CD4-positive, alpha-beta T cell (primary cell): ENCODE measurements around the gene SYNCRIP. TPM values are rescaled to one million over a fixed set of nuclear protein-coding genes. Genes with fewer than 3 reads are reported as not detected.

ENCODE experiments used
- ATAC-seq: fragments of 200-7000 bp; cut with Tn5 transposase; one replicate; pipeline ENCODE4 v1.10.0; 2022; ENCODE audit warnings: mild to moderate bottlenecking; ENCODE audit not compliant: poor library complexity
- CTCF ChIA-PET: fragments of 350-600 bp; sonication (Branson Sonifier 250); formaldehyde crosslinking; loops from one replicate; lab custom pipeline; 2021; ENCODE audit warnings: antibody characterized with exemption, inconsistent platforms; lab: Charles Lee
- POLR2A ChIA-PET: fragments of 350-600 bp; sonication (Branson Sonifier 250); formaldehyde crosslinking; loops from one replicate; lab custom pipeline; 2021; ENCODE audit warnings: antibody characterized with exemption, inconsistent platforms; lab: Charles Lee
- DNase-seq, 14 experiments: peaks; one replicate each; pipeline ENCODE4 v3.0.0-alpha.2; 2013 to 2020; ENCODE audit warnings: mixed read lengths in 2 of 14
- H3K27ac ChIP-seq, 2 donors: one replicate each; pipeline versions ENCODE4 v1.5.1 to v1.7.0; 2013; ENCODE audit warnings: low read length in 2 of 2, low read depth in 1 of 2, mild to moderate bottlenecking in 1 of 2
- H3K27me3 ChIP-seq, 2 experiments: 1 replicate in 1 of 2; 2 replicates in 1 of 2; pipeline versions ENCODE4 v1.6.1 to v1.7.0; 2013; ENCODE audit warnings: low read length in 2 of 2, control low read depth in 1 of 2, mild to moderate bottlenecking in 1 of 2, moderate library complexity in 1 of 2; ENCODE audit not compliant: insufficient read depth in 2 of 2, control insufficient read depth in 1 of 2
- H3K36me3 ChIP-seq: one replicate; pipeline ENCODE4 v1.6.1; 2013; ENCODE audit warnings: low read length, control low read depth; ENCODE audit not compliant: insufficient read depth
- H3K4me1 ChIP-seq: one replicate; pipeline ENCODE4 v1.6.1; 2013; ENCODE audit warnings: low read length, control low read depth; ENCODE audit not compliant: insufficient read depth
- H3K4me3 ChIP-seq: one replicate; pipeline ENCODE4 v1.5.1; 2013; ENCODE audit warnings: mild to moderate bottlenecking, low read length, moderate library complexity
- H3K9me3 ChIP-seq, 2 experiments: 1 replicate in 1 of 2; 2 replicates in 1 of 2; pipeline versions ENCODE4 v1.6.1 to v1.7.0; 2013; ENCODE audit warnings: low read length in 2 of 2, mild to moderate bottlenecking in 2 of 2, control low read depth in 1 of 2, moderate library complexity in 1 of 2; ENCODE audit not compliant: control insufficient read depth in 1 of 2, insufficient read depth in 1 of 2
- H3K27ac Mint-ChIP-seq: one replicate; pipeline ENCODE4 v1.8.0; 2020; ENCODE audit warnings: mixed read lengths
- H3K27me3 Mint-ChIP-seq: one replicate; pipeline ENCODE4 v1.8.0; 2021; ENCODE audit warnings: mixed read lengths
- H3K36me3 Mint-ChIP-seq: one replicate; pipeline ENCODE4 v1.8.0; 2021; ENCODE audit warnings: low read depth, mixed read lengths
- H3K4me1 Mint-ChIP-seq: one replicate; pipeline ENCODE4 v1.8.0; 2021; ENCODE audit warnings: low read depth, mixed read lengths
- H3K4me3 Mint-ChIP-seq: one replicate; pipeline ENCODE4 v1.8.0; 2020; ENCODE audit warnings: mild to moderate bottlenecking, mixed read lengths
- H3K9me3 Mint-ChIP-seq: one replicate; pipeline ENCODE4 v1.8.0; 2020; ENCODE audit warnings: mixed read lengths
- intact Hi-C, 2 experiments: fragments of 100-400 bp; cut with DNase I in 1 of 2; cut with micrococcal nuclease in 1 of 2; formaldehyde crosslinking; loops; one replicate each; pipeline versions ENCODE4 v1.15.1 to v1.9.0; 2023 to 2025; cut with DNase I, micrococcal nuclease
- total RNA-seq, 174 experiments: library from RNA in 2 of 174; stranded (reverse) in 2 of 174; gene quantifications; one replicate each; pipeline ENCODE4 v1.2.3 and lab custom pipeline; 2021 to 2026
- TF ChIP-seq, protein P1 (sequence below): fragments of 200-600 bp; IDR thresholded peaks from one replicate; pipeline ENCODE4 v1.8.0; 2022; ENCODE audit warnings: antibody characterized with exemption, mild to moderate bottlenecking

SYNCRIP gene
- total RNA-seq, 2 experiments from 2014 or later: 53.2 to 58.3 TPM

DNA sequence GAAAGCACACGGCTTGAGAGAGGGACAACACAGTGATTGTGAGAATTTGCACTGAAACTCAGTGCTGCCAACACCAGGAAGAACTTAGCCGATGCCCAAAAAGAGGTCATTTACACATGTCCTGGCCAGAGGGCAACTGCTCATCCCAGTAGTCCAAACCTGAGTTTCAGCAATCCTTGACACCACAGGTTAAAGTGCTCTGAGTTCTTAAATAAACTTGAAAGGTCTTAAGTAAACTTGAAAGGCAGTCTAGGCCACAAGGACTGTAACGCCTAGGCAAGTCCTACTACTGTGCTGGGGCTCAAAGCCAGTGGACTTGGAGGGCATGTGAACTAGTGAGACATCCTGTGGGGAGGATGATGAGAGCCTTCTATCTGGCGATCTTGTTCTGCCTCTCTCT is 63.1 kb downstream of the SYNCRIP start:
- TF ChIP-seq, protein P1, sequence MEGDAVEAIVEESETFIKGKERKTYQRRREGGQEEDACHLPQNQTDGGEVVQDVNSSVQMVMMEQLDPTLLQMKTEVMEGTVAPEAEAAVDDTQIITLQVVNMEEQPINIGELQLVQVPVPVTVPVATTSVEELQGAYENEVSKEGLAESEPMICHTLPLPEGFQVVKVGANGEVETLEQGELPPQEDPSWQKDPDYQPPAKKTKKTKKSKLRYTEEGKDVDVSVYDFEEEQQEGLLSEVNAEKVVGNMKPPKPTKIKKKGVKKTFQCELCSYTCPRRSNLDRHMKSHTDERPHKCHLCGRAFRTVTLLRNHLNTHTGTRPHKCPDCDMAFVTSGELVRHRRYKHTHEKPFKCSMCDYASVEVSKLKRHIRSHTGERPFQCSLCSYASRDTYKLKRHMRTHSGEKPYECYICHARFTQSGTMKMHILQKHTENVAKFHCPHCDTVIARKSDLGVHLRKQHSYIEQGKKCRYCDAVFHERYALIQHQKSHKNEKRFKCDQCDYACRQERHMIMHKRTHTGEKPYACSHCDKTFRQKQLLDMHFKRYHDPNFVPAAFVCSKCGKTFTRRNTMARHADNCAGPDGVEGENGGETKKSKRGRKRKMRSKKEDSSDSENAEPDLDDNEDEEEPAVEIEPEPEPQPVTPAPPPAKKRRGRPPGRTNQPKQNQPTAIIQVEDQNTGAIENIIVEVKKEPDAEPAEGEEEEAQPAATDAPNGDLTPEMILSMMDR: no peak
- ATAC-seq (no peak), DNase-seq (no peak)
- POLR2A ChIA-PET: interaction anchor here (1.0 kb wide), 1 partner anchor 14 kb away, joined by 3 read pairs; the partner anchor contains the start of gene SNX14
- Histone ChIP-seq H3K27ac (no peak overlapping the region), H3K27me3 (no peaks in the 10 kb centered on the region), H3K36me3 (peaks cover 14% of the 10 kb centered on the region), H3K4me3 (no peak overlapping the region), H3K4me1 (peaks cover 11% of the 10 kb centered on the region), H3K9me3 (no peaks in the 10 kb centered on the region)
- intact Hi-C loops: loop anchor here in 1 of 2 experiments (5.0 kb wide), 1 partner anchor 37 kb away; no protein-coding TSS in a partner anchor
- Mint-ChIP-seq H3K27ac (no peak overlapping the region), H3K4me1 (peaks cover 59% of the 10 kb centered on the region), H3K36me3 (no peaks in the 10 kb centered on the region), H3K4me3 (no peak overlapping the region), H3K27me3 (no peaks in the 10 kb centered on the region), H3K9me3 (peaks cover 12% of the 10 kb centered on the region)
- CTCF ChIA-PET: no interaction called here

DNA sequence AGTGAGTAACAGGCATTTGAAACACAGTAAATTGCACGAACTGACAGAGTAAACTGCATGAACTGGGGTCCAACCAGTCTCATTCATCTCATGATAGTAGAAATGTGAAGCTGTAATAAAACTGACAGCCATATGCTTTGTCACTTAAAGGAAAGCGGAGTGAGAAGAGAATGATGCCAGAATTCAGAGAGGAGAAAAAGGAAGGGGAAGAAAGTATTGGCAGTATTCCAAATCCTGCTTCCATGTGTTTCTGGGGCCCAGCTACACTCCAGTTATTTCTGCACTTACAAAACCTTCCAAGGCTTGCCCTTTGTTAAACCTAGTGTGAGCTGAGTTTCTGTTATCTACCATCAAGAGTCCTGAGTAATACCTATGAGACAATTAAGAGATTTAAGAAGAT is 66.2 kb downstream of the SYNCRIP start:
- H3K27me3 ChIP-seq: no peaks in the 10 kb centered on the region
- Mint-ChIP-seq H3K9me3 (no peaks in the 10 kb centered on the region), H3K36me3 (peaks cover 21% of the 10 kb centered on the region), H3K4me3 (no peak overlapping the region), H3K27me3 (no peaks in the 10 kb centered on the region), H3K4me1 (peaks cover 29% of the 10 kb centered on the region), H3K27ac (no peak overlapping the region)
- H3K9me3 ChIP-seq: no peaks in the 10 kb centered on the region
- no peak overlapping the region for H3K4me3 ChIP-seq
- ChIA-PET CTCF (interaction anchor here (1.8 kb wide), 1 partner anchor 15 kb away, joined by 3 read pairs; no protein-coding TSS in a partner anchor), POLR2A (interaction anchor here (0.9 kb wide), 1 partner anchor 101 kb away, joined by 3 read pairs; no protein-coding TSS in a partner anchor)
- intact Hi-C loops: loop anchor here in 1 of 2 experiments (5.0 kb wide), 1 partner anchor 34 kb away; no protein-coding TSS in a partner anchor
- peaks cover 11% of the 10 kb centered on the region for H3K4me1 ChIP-seq
- TF ChIP-seq, protein P1: no peak
- no peak for ATAC-seq
- peaks cover 29% of the 10 kb centered on the region for H3K36me3 ChIP-seq
- H3K27ac ChIP-seq: no peak overlapping the region
- DNase-seq: no peak

DNA sequence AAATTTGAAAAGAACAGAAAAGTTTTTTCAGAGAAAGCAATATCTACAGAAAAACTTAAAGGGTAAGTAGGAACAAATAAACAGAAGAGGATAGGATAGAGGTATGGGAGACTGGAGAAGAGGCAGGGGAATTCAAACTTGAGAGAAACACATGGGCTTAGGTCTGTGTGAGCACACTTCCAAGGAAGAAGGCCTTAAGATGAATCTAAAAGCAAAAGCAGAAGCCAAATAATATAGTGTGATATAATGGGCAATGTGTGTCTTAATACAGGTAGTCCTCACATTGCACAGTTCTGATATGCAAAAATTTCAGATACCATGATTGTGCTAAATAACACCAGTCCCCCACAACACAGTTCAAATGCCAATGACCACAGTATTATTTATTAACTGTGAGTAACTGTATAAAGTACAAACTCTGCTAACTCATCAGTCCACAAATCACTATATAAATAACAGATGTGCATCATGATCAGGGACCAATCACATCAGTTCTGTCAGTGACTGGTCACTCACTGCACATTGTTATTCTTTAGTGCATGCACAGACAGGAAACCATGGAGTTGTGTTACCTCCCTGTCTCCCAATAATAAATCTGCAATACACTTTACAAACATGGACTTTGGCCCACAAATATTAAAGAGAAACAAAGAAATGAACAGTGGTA is 67.6 kb downstream of the SYNCRIP start:
- ChIA-PET CTCF (interaction anchor here (1.8 kb wide), 1 partner anchor 14 kb away, joined by 3 read pairs; no protein-coding TSS in a partner anchor), POLR2A (no interaction called here)
- intact Hi-C loops: loop anchor here in 1 of 2 experiments (5.0 kb wide), 1 partner anchor 33 kb away; no protein-coding TSS in a partner anchor
- peaks cover 24% of the 10 kb centered on the region for H3K36me3 ChIP-seq
- Mint-ChIP-seq H3K9me3 (no peaks in the 10 kb centered on the region), H3K4me3 (no peak overlapping the region), H3K4me1 (peaks cover 16% of the 10 kb centered on the region), H3K36me3 (peaks cover 32% of the 10 kb centered on the region), H3K27me3 (no peaks in the 10 kb centered on the region), H3K27ac (no peak overlapping the region)
- TF ChIP-seq, protein P1: no peak
- no peak for DNase-seq
- no peak overlapping the region for H3K4me3 ChIP-seq
- H3K4me1 ChIP-seq: peaks cover 3% of the 10 kb centered on the region
- H3K27me3 ChIP-seq: no peaks in the 10 kb centered on the region
- ATAC-seq: no peak
- H3K27ac ChIP-seq: no peak overlapping the region
- no peaks in the 10 kb centered on the region for H3K9me3 ChIP-seq
